ENCODE measurements around the gene ST6GALNAC6.
"Not testable (repeated sequence)": the region's sequence is repeated elsewhere in the genome, so short reads cannot be mapped to it uniquely, and the experiment has no call there.

Gene ST6GALNAC6

DNA sequence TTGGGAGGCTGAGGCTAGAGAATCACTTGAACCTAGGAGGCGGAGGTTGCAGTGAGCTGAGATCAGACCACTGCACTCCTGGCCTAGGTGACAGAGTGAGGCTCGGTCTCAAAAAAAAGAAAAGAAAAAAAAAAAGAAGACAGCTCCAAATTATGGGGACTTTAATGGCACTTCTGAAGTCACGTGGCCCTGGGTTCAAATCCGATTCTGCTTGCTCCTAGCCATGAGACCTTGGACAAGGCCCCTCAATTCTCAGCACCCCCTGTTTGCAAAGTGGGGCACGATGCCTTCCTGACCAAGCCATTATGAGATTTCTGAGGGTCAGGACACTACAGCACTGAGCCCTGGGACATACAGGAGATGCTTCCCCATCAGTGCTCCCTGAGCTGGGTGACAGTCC is 43.9 kb downstream of the ST6GALNAC6 start:
- no peak for DNase-seq (ENCODE audit: low read depth in 2 of 2)

DNA sequence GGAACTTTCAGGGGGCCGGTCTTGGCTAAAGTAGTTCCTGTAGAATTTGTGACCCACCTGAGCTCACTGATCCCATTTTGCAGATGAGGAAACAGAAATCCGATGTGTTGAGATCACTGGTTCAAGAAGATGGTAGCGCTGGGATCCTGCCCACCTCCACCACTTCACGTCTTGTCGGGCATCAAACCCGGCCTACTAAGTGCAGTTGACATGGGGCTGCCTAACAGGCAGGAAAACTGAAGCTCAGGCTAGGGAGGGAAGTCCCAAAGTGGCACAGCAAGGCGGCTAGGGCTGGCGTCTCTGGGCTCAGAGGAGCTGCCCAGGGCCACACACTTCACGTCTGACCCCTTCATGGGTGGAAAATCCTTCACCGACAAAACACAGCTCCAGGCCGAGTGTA is 44.4 kb downstream of the ST6GALNAC6 start:
- no peak for DNase-seq (ENCODE audit: low read depth in 2 of 2)

DNA sequence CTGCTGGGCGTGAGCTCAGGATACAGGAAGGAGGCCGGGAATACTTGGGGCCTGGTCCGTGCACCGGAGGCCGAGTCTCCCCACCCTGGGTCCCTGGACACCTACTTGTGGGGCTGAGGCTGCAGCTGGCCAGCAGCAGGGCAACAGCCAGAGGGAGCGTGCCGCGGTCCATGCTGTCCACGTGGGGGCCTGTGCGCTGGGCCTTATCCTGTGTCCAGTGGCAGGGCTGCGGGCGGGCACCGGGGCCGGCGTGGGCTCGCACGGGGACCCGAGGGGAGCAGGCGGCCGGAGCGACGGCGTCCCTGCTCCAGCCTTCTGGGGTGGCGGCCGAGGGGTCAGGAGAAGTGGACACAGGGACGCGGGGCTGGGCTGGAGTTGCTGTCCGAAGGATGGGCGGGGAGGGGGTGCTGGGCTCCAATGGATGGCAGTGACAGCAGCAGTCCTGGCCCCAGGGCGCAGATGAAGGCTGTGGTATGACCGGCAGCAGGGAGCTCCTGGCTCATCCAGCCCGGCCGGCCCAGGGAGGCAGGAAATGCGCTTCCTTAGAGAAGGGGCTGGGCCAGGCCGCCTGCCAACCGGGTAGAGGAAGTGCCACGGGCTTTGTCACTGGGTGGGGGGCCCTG is 45.1 kb downstream of the ST6GALNAC6 start, which contains the start of gene ENG:
ENG (minus strand) TSS at position 475 of the 623 bp plus-strand sequence; CDS start at position 172, 303 bp downstream.
- no peak for DNase-seq (ENCODE audit: low read depth in 2 of 2)

DNA sequence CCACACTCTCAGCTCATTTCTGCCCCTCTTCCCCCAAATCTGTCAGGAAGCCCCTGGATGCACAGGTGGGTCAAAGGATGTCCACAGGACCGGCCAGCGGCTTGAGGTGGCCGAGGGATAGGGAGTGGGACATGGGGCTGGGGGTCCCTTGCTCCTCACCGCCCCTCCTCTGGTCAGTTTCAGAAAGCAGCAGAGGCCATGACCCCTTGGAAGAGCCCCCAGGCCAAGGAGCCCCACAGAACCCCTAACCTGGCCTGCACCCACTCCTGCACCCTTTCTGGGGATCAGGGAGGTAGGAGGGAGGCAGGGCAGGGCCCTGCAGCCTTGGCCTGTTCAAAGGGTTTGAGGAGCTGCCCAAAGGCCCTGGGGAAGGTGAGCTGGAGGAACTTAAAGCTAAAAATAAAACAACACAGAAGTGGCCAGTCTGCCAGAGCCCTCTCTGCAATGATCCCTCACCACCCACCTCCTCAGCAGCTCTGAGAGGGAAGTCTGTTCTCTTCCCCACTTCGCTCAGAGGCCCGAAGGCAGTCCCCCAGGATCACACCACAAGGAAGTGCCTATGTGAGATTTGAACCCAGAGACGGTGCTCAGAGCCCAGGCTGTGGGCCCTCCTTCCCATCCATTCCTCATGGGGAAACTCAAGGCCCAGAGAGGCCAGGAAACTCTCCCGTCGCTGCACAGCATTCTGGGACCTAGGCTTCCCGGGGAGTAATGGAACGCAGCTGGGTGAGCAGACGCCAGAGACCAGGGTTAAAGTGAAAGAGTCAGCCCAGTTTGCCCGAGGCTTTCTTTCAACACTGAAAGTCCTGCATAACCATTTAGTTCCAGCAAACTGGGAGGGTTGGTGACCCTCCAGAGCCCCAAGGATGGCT is 45.9 kb downstream of the ST6GALNAC6 start:
- DNase-seq (ENCODE audit: low read depth in 2 of 2) = no peak

DNA sequence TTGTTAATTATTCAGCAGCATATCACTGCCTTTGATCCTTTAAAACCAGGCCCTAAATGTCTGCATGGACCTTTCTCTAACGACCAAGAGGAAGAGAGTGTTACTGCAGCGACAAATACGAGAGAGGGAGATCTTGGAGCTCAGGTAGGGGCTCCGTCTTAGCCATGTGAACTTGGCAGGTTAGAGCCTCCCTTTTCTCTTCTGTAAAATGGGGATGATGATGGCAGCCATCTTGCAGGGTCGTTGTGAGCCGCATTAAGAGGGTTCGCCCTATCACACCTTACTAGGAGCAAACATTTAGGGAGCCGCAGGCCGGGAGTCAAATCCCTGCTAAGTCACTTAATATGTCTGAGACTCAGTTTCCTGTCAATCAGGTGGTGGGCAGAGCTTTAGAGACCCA is 46.6 kb downstream of the ST6GALNAC6 start:
- DNase-seq (ENCODE audit: low read depth in 2 of 2) = no peak

DNA sequence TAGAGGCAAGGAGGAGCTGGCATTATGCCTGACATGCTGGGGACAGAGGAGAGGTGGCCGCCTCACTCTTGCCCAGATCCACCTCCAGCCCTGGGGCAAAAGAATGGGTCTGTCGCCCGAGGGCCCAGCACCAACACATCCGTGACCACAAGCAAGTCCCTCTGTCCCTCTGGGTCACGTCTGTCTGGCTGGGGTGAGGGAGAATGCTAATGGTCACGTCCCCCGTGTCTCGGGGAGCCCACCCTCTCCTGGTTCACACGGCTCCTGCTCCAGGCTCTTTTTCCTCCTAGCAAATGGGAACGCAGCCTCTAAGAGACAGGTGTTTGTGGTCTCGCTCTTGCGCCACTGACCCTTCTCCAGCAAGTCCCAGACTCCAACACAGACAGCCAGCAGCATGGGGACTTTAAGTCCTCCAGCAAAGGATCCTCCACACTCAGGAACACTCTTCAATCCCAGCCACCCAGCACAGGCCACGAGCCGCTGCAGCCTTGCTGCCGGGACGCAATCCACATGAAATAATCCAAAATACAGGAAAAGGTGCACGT is 49.0 kb downstream of the ST6GALNAC6 start:
- no peak for DNase-seq (ENCODE audit: low read depth in 2 of 2)

DNA sequence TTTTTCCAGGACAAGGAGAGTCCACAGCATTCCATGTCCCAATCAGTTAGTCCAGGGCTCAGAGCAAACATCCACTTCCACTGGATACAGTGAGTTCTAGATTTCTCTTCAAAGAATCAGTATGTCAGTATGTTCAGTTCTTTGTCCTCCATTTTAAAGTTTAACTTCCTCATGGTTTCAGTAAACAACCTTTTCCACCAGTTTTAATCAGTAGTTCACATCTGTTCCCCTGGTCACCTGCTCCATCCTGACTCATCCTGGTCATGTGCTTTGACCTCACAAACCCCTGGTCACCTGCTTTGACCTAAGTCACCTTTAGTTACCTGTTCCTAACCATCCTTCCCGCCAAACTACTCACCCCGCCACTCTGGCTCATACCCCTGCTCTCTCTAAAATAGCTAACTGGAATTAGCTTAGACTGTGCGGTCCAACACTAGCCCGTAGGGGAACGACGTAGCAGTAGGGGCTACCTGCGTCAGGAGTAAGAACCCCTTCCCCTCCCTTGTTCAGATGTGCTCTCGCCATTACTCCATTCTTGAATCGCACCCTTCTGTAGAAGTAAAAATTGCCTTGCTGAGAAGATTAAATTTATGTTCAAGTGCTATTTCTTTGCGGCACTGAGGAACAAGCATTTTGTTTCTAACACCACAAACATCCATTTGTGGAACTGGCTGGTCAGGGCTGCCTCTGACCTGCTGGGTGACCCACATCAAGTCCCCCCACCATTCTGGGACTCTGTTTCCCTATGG is 50.5 kb downstream of the ST6GALNAC6 start:
- DNase-seq (ENCODE audit: low read depth in 2 of 2) = no peak

DNA sequence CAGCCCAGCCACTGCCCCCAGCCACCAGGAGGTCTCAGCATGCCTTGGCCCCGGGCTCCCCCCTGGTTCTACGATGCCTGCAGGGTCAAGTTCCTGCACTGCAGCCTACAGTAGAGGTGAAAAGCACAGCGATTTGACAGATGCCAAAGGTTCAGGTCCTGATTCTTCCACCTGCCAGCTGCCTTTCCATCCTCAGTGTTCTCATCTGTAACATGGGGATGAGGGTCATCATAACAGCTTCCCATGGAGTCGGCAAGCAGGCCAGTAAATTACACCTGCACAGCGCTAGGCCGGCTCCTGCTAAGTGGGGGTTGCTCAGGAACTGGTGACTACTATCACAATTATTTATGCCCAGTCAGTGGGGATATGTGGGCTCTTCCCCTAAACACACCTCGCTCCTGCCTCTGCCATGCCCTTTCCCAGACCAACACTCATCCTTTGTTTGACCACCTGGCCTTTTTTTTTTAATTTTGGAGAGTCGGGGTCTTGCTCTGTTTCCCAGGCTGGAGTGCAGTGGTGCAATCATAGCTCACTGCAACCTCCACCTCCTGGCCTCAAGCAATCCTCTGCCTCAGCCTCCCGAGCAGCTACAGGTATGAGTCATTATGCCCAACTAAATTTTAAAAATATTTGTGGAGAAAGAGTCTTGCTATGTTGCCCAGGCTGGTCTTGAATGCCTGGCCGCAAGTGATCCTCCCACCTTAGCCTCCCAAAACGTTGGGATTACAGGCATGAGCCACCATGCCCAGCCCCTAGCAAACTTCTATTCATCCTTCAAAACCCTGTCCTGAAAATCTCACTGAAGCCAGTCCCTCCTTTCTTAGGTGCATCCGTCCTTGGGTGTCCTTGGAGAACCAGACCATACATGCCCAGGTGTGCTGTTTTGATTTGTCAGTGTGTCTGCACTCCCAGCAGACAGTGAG is 51.3 kb downstream of the ST6GALNAC6 start:
- no peak for DNase-seq (ENCODE audit: low read depth in 2 of 2)

DNA sequence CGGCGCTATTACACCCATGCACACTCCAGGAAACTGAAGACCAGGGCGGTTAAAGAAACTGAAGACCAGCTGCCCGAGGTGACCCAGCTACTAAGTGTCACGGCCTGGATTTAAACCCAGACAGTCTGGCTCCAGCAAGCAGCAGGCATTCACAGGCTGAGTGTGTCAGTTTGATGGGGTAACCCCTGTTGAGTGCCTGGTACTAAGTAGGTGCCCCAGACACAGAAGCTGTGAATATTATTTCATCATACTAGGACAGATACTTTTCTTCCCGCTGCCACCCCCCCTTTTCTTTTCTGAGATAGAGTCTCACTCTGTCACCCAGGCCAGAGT is 52.3 kb downstream of the ST6GALNAC6 start:
- DNase-seq (ENCODE audit: low read depth in 2 of 2) = no peak

DNA sequence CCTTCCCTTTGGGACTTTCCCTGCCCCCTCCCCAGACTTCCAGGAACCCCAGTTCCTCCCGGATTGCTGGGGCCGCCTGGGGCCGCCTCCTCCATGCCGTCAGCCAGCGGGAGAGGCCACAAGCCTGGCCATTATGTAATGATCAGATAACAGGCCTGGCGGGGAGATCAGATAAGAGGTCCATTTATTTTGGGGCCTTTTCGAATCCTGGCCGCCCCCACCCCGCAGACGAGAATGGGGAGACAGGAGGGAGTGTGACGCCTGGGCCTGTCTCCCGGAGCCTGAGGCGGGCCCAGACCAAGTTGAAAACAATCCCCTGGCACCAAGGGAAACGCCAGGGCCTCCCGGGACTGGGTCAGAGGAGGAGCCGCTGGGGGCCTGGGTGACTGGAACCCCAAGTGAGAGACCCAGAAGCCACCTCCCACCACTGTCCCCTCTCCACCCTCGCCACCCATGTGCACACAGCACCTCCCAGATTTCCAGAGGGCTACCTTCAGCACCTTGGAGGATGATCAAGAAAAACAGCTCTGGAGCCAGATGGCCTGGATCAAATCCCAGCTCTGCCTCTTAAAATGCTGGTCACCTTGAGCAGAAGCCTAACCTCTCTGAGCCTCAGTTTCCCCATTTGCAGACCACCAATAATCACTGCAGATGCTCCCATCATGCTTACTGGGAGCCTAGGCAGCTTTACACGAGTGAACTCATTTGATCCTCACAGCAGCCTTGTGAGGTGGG is 52.8 kb downstream of the ST6GALNAC6 start:
- no peak for DNase-seq (ENCODE audit: low read depth in 2 of 2)

DNA sequence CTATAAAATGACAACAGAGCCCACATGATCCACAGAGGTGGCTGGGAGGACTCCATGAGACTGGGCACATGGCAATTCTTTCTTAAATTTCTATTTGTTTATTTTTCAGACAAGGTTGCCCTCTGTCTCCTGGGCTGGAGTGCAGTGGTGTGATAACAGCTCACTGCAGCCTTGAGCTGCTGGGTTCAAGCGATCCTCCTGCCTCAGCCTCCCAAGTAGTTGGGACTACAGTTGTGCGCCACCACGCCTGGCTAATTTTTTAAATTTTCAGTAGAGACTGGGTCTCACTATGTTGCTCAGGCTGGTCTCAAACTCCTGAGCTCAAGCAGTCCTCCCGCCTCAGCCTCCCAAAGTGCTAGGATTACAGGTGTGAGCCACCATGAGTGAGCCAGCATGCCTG is 53.8 kb downstream of the ST6GALNAC6 start:
- not testable (repeated sequence) for DNase-seq (ENCODE audit: low read depth in 2 of 2)

DNA sequence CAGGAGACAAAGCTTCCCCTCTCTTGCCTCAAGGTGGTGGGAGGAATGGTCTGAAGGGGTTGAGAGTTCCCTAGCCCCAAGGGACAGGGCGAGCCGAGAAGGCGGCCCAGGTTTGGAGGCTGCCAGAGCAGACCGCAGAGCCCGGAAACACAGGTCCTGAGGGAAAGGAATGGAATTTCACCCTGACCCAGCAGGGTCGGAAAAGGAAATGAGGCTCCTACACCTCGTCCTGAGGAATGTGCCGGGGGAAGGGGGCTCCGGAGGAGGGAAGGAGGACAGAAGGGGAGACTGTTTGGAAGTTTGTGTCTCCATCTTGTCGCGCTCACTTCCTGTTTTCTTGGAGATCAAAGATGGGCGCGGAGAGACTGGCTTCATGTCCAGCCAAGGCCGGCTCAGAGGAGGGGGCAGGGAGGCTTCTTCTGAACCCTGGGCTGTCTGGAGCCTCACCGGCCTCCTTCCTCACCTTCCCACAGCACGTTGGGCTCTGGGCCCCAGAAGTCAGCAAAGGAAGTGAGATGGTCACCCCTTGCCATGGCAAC is 54.5 kb downstream of the ST6GALNAC6 start:
- no peak for DNase-seq (ENCODE audit: low read depth in 2 of 2)

DNA sequence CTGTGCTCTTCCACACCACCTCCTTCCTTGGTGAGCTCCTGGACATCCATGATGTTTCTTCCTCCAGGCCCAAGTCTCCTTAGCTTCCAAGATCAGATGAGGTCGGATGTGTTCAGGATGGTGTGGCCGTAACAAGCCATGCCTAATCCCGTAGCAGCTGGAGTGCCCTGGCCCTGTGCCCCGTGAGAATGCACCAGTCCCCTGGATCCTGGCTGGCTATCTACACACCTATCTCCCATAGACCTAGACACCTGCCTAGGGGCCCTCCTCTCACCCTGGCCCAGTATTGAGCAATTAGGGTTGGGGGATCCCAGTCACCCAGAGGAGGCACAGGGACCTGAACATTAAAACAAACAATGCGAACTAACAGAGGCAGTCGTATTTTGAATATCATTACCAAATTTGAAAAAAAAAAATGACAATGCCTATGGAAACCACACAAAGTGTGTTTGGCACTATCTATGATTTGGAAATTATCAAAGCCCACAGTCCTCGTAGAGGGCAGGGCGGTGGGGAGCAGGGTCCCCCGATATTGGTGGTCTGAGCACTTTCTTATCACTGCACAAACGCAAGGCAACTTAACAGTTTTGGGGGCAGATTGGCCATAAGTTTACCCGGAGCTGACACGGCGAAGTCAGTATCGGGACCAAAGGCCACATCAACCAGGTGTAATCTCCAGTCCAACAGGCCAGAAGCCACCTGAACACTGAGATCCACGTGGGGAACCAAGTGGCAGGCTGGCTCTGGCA is 58.1 kb downstream of the ST6GALNAC6 start:
- no peak for DNase-seq (ENCODE audit: low read depth in 2 of 2)

DNA sequence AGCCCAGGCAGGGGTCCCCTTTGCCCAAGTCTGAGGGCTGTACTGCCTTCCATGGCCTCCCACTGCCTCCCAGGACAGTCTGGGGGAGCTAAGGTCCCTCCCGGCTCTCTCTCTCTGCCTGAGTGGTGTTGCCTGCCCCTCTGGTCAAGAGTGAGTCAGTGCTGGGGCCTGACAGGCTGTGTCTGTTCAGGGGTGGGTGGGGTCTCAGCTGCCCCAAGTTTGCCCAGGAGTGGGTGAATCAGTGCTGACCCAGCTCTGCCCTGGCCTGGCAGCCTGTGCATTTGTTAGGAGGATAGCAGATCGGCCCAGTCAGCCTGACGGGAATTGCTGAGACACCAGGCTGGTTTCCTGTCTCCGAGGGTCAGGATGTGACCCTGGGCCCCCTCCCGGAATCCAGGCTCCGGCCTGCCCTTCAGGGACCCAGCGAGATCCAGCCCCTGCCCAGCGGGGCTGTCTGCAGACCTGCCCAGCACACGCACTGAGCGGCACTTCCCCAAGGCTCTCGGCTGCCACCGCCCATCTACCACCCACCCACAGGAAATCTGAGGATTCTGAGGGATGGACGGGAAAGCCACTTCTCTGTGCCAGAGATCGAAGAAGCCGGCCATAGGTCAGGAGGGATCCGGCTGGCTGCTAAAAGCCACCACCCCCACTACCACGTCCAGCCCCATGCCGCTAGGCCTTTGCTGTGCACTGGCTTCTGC is 60.9 kb downstream of the ST6GALNAC6 start:
- no peak for DNase-seq (ENCODE audit: low read depth in 2 of 2)

DNA sequence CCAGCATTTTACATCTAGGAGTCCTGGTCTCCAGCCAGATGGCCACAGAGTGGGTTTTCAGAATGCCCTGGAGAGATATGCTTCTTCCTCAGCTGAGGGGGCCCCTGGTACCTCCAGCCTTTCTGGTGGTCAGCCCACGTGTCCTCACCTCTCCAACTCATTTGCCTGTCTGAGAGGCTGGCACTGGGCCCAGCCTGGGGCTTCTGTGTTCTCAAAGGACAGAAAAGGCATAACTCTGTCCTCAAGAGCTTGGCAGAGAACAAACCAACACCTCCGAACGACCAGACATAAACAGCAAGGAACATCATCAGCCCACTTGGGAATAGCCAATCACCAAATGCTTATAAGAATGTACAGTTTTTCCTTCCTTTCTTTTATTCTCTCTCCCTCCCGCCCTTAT is 62.1 kb downstream of the ST6GALNAC6 start:
- no peak for DNase-seq (ENCODE audit: low read depth in 2 of 2)

DNA sequence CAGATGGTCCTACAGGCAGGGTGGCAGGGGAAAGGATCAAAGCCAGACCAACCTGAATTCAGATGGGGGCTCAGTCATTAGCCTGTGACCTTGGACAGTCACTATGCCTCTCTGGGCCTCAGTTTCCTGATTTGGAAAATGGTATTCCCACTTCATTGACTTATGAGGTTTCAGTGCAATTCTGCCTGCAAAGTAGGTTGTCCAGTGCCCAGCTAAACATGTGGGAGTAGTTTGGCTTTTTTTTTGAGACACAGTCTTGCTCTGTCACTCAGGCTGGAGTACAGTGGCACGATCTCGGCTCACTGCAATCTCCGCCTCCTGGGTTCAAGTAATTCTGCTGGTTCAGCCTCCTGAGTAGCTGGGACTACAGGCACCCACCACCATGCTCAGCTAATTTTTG is 62.8 kb downstream of the ST6GALNAC6 start:
- not testable (repeated sequence) for DNase-seq (ENCODE audit: low read depth in 2 of 2)

DNA sequence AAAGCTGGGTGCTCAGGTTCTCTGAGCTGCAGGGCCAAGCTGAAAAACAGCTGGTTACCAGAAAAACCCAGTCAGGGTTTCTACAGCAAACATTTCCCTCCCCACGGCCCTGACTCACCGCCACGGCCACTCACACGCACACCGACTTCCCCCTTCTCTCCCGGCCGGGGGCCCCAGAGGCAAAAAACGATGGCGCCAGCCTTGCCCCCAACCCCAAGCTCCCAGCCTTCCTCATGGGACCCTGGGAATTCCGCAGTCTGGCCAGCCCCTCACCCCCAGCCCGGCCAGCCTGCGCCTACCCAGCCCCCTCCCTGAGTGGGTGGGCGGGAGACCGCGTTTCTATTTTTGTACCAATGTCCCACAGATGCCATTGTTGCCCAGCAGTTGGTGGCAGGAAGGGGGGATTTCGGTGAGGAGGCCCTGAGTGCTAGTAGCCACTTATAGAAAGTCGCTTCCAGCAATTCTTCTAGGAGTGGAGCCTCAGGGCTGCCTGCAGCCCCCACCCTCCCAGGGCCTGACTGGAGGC is 63.3 kb downstream of the ST6GALNAC6 start:
- DNase-seq (ENCODE audit: low read depth in 2 of 2) = peak; percentile 22 to 32
